GM18517 (cell line): Measurements from ENCODE around the gene ELAC1.

Source experiments
- ATAC-seq: cut with Tn5 transposase; IDR thresholded peaks from one replicate; pipeline ENCODE4 v1.9.1; 2021; ENCODE audit warnings: mild to moderate bottlenecking, moderate library complexity; ENCODE audit not compliant: unreplicated experiment

Gene ELAC1

DNA sequence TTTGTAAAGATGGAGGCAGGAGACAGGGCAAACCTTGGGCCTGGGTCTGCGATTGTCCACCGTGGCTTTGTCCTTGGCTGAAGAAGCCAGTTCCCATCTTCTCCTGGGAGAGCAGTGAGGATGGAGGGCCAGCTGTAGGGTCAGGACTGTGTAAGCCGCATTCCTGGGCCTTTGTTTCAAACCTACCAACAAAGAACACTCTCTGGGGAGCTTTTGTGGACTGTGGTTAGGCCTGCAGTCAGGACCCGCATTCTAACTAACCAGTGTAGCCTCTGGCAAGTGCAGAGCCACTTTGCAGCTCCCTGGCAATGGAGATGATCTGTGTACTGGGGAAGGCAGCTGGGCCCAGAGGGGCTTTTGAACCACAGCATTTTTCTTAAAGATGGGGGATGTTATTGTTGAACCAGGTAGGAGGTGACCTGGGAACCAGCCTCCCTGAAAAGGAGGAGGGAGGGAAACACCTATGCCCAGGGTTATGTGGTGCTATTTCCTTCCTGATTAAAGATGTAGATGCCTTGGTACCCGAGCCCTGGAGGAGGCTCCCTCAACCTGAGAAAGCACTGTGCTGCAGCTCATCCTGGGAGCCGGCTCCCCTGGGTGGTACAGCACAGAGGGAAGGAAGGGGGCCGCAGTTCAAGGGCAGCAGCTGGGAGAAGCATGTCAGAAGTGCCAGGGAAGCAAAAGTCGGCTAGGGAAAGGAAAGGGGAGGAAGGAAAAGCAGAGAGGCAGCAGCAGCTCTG lies 49.5 kb downstream of the ELAC1 start:
- no peak for ATAC-seq

DNA sequence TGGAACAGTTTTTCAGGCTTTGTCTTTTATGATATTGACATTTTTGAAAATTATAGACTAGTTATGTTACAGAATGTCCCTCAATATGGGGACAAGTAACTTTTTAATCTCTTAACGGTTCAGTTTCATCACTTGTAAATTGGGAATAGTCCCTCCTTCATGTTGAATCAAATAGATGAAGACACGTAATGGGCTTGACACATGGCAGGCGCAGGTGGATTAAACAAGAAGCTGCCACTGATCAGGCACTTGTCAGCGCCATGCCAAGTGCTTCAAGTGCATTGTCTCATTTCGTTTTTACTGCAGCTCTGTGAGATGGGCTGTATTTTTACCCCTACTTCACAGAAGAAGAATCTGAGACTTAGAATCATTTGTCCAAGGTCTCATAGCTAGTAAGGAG lies 52.7 kb downstream of the ELAC1 start:
- no peak for ATAC-seq

DNA sequence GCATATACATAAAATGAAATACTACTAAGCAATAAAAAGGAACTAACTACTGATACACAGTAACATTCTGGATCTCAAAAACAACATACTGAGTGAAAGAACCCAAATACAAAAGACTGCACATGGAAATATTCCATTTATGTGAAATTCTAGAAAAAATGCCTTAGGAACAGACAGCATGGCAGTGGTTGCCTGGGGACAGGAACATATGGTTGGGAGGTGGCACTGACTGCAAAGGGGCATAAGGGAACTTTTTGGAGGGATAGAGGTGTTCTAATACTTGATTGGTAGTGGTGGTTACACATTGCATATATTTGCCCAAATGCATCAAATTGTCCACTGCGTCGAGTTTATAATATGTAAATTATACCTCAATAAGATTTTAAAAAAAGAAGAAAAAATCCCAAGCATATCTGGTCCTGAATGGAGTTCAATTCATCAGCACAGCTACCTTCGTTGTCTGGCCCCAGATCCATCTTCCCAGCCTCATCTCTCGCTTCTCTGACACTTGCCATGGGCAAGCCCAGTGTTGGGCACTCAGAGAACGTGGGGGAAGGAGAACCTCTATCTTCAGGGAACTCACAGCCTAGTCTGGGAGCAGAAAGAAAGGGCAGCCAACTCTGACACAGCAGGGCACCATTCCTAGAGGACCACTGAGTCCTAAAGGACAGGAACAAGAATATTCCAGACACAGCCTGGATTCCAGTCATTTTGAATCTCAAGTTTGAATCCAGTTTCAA lies 53.6 kb downstream of the ELAC1 start:
- ATAC-seq = no peak

DNA sequence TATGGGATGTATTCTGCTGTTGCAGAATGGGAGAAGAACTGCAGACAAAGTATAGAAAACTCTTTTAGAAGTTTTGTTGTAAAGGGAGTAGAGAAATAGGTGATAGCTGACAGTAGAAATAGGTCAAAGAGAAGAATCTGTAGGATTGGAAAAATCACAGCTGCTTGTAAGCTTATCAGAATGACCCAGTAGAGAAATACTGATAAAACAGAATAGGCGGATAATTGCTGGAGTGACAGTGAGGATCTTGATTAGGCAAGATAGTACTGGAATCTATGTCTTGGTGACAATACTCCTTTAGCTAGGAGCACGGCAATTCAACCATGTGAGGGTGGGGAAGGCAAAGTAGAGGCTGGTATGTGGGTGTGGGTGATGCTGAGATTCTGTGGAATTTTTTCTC lies 57.7 kb downstream of the ELAC1 start:
- ATAC-seq = no peak

- no peak for ATAC-seq
Measured at GRCh38 chr18:51028201-51028805, 60.5 kb downstream of the ELAC1 start.

- peak; percentile 14 for ATAC-seq
Measured at GRCh38 chr18:51029378-51029693, 61.5 kb downstream of the ELAC1 start.

- ATAC-seq = peak; percentile 73
Measured at GRCh38 chr18:51029694-51030536, 62.1 kb downstream of the ELAC1 start, which contains the start of gene SMAD4. Gene SMAD4 (plus strand): TSS chr18:51030213. CDS start chr18:51047047, 16,834 bp downstream.

- ATAC-seq = peak; percentile 41
Measured at GRCh38 chr18:51030537-51031258, 62.9 kb downstream of the ELAC1 start.

- ATAC-seq = no peak
Measured at GRCh38 chr18:51032193-51032592, 64.4 kb downstream of the ELAC1 start.

DNA sequence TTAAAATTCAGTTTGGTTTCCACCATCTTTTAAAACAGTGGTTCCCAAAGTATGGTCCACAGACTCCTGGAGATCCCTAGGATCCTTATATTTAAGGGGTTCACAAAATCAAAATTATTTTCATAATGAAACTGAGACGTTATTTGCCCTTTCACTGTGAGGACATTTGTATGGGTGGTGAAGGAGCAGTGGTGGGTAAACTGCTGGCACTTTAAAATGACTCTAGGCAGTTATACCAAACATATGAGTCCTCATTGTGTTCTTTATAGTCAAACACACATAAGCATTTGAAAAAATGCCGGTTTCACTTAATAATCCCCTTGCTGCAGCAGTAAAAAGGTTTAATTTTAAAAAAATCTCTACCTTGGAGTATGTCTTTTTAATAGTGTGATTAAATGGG lies 69.4 kb downstream of the ELAC1 start:
- ATAC-seq = no peak
